H9 (cell line): ENCODE measurements around the gene AGBL4. TPM values are rescaled to one million over a fixed set of nuclear protein-coding genes. Genes with fewer than 3 reads are reported as not detected.

Experiments used
- DNase-seq: peaks from one replicate; pipeline ENCODE4 v3.0.0-alpha.2; 2017
- H2AFZ ChIP-seq: one replicate; pipeline ENCODE4 v1.6.1; 2013; ENCODE audit warnings: mild to moderate bottlenecking, low read length, control low read depth, moderate library complexity
- H2AK5ac ChIP-seq: 2 replicates; pipeline ENCODE4 v1.6.1; 2013; ENCODE audit warnings: low read length, control low read depth, mixed read lengths; ENCODE audit not compliant: insufficient read length
- H2BK120ac ChIP-seq: one replicate; pipeline ENCODE4 v1.6.1; 2013; ENCODE audit warnings: low read depth, mild to moderate bottlenecking, low read length, control low read depth, inconsistent platforms; ENCODE audit not compliant: poor library complexity, severe bottlenecking
- H2BK12ac ChIP-seq: 2 replicates; pipeline ENCODE4 v1.6.1; 2013; ENCODE audit warnings: low read length, control low read depth, mixed read lengths, low read depth; ENCODE audit not compliant: insufficient read length
- H2BK15ac ChIP-seq: 2 replicates; pipeline ENCODE4 v1.6.1; 2013; ENCODE audit warnings: low read depth, low read length, control low read depth
- H2BK20ac ChIP-seq: one replicate; pipeline ENCODE4 v1.6.1; 2013; ENCODE audit warnings: low read depth, mild to moderate bottlenecking, low read length, control low read depth, inconsistent platforms; ENCODE audit not compliant: poor library complexity, severe bottlenecking
- H2BK5ac ChIP-seq: 2 replicates; pipeline ENCODE4 v1.6.1; 2013; ENCODE audit warnings: low read length, control low read depth, mixed read lengths; ENCODE audit not compliant: insufficient read length
- H3K14ac ChIP-seq: 2 replicates; pipeline ENCODE4 v1.6.1; 2013; ENCODE audit warnings: low read length, control low read depth; ENCODE audit not compliant: insufficient read depth
- H3K18ac ChIP-seq: 2 replicates; pipeline ENCODE4 v1.6.1; 2013; ENCODE audit warnings: low read depth, mild to moderate bottlenecking, mixed read lengths, low read length, control low read depth; ENCODE audit not compliant: insufficient read length
- H3K23ac ChIP-seq: 2 replicates; pipeline ENCODE4 v1.6.1; 2013; ENCODE audit warnings: low read length, control low read depth, mixed read lengths, low read depth; ENCODE audit not compliant: insufficient read length
- H3K23me2 ChIP-seq: 2 replicates; pipeline ENCODE4 v1.6.1; 2013; ENCODE audit warnings: low read depth, mild to moderate bottlenecking, mixed read lengths, low read length, control low read depth; ENCODE audit not compliant: insufficient read length, poor library complexity, severe bottlenecking
- H3K27ac ChIP-seq: 2 replicates; pipeline ENCODE4 v1.5.1; 2013; ENCODE audit warnings: low read length, control low read depth, mixed read lengths, low read depth; ENCODE audit not compliant: insufficient read length
- H3K27me3 ChIP-seq: 2 replicates; pipeline ENCODE4 v1.6.1; 2013; ENCODE audit warnings: low read length, control low read depth, inconsistent platforms; ENCODE audit not compliant: insufficient read depth
- H3K4ac ChIP-seq: 2 replicates; pipeline ENCODE4 v1.6.1; 2013; ENCODE audit warnings: low read depth, mild to moderate bottlenecking, control low read depth, inconsistent platforms, low read length, moderate library complexity
- H3K4me1 ChIP-seq: 2 replicates; pipeline ENCODE4 v1.6.1; 2013; ENCODE audit warnings: low read length, control low read depth, inconsistent platforms; ENCODE audit not compliant: insufficient read depth
- H3K4me2 ChIP-seq: 2 replicates; pipeline ENCODE4 v1.6.1; 2013; ENCODE audit warnings: low read length, control low read depth, mixed read lengths; ENCODE audit not compliant: insufficient read length, insufficient read depth
- H3K56ac ChIP-seq: 2 replicates; pipeline ENCODE4 v1.6.1; 2013; ENCODE audit warnings: low read depth, mild to moderate bottlenecking, mixed read lengths, low read length, control low read depth; ENCODE audit not compliant: insufficient read length
- H3K79me1 ChIP-seq: 2 replicates; pipeline ENCODE4 v1.6.1; 2013; ENCODE audit warnings: low read depth, mild to moderate bottlenecking, moderate library complexity, low read length, control low read depth, inconsistent platforms; ENCODE audit not compliant: insufficient read depth, poor library complexity, severe bottlenecking
- H3K79me2 ChIP-seq: 2 replicates; pipeline ENCODE4 v1.6.1; 2013; ENCODE audit warnings: low read length, control low read depth, inconsistent platforms; ENCODE audit not compliant: insufficient read depth
- H3K9ac ChIP-seq: 2 replicates; pipeline ENCODE4 v1.6.1; 2013; ENCODE audit warnings: low read length, control low read depth, mixed read lengths; ENCODE audit not compliant: insufficient read length; ENCODE audit errors: extremely low read depth
- H3K9me3 ChIP-seq: one replicate; pipeline ENCODE4 v1.6.1; 2013; ENCODE audit warnings: low read depth, low read length, inconsistent platforms; ENCODE audit not compliant: control insufficient read depth
- H3T11ph ChIP-seq: one replicate; pipeline ENCODE4 v1.6.1; 2013; ENCODE audit warnings: mild to moderate bottlenecking, low read length, control low read depth, inconsistent platforms
- H4K20me1 ChIP-seq: one replicate; pipeline ENCODE4 v1.6.1; 2013; ENCODE audit not compliant: control insufficient read depth, insufficient read length, insufficient read depth
- H4K5ac ChIP-seq: 2 replicates; pipeline ENCODE4 v1.6.1; 2013; ENCODE audit warnings: low read depth, mild to moderate bottlenecking, mixed read lengths, low read length, control low read depth; ENCODE audit not compliant: insufficient read length
- H4K8ac ChIP-seq: replicated peaks from 2 replicates; pipeline ENCODE4 v1.6.1; 2013; ENCODE audit warnings: low read length, control low read depth, mixed read lengths, low read depth; ENCODE audit not compliant: insufficient read length
- H4K91ac ChIP-seq: 2 replicates; pipeline ENCODE4 v1.6.1; 2013; ENCODE audit warnings: low read depth, mild to moderate bottlenecking, moderate library complexity, mixed read lengths, low read length, control low read depth; ENCODE audit not compliant: insufficient read length
- H3K27ac Mint-ChIP-seq, 3 experiments: 2 replicates in 2 of 3; 3 replicates in 1 of 3; pipeline ENCODE4 v1.8.0; 2020 to 2021; ENCODE audit warnings: mixed read lengths in 3 of 3, mild to moderate bottlenecking in 1 of 3, moderate library complexity in 1 of 3
- H3K27me3 Mint-ChIP-seq: 2 replicates; pipeline ENCODE4 v1.8.0; 2021; ENCODE audit warnings: low read depth, mild to moderate bottlenecking, moderate library complexity, mixed read lengths
- H3K36me3 Mint-ChIP-seq, 3 experiments: 2 replicates in 2 of 3; 3 replicates in 1 of 3; pipeline ENCODE4 v1.8.0; 2020 to 2021; ENCODE audit warnings: low read depth in 3 of 3, mixed read lengths in 3 of 3; ENCODE audit not compliant: insufficient read depth in 1 of 3
- H3K4me1 Mint-ChIP-seq, 2 experiments: 2 replicates each; pipeline ENCODE4 v1.8.0; 2020; ENCODE audit warnings: mixed read lengths in 2 of 2
- H3K4me3 Mint-ChIP-seq, 2 experiments: 2 replicates in 1 of 2; 3 replicates in 1 of 2; pipeline ENCODE4 v1.8.0; 2020 to 2021; ENCODE audit warnings: mild to moderate bottlenecking in 2 of 2, mixed read lengths in 2 of 2, moderate library complexity in 1 of 2
- H3K9me3 Mint-ChIP-seq, 2 experiments: 2 replicates in 1 of 2; 3 replicates in 1 of 2; pipeline ENCODE4 v1.8.0; 2020; ENCODE audit warnings: mild to moderate bottlenecking in 2 of 2, mixed read lengths in 2 of 2, moderate library complexity in 1 of 2
- WGBS: extraction: QIAGEN DNeasy Blood & Tissue Kit; methylation state at CpG from one replicate; pipeline ENCODE4 v1.1.7; 2013; ENCODE audit warnings: missing lambda C conversion rate, low lambda C conversion rate, mixed read lengths; ENCODE audit not compliant: insufficient read length; ENCODE audit errors: extremely low coverage; 5-methylcytosine and 5-hydroxymethylcytosine counted together
- total RNA-seq: library from RNA; stranded (reverse); gene quantifications from 2 replicates; pipeline ENCODE4 v1.2.1, GENCODE V29; 2021
- TF ChIP-seq, protein P1 (sequence below): fragments of 200-600 bp; sonication (generic); conservative IDR thresholded peaks from 3 replicates; pipeline ENCODE4 v1.8.0; 2021; ENCODE audit warnings: antibody characterized with exemption, mild to moderate bottlenecking

The AGBL4 gene
- total RNA-seq, 1 experiment from 2014 or later = not detected

DNA sequence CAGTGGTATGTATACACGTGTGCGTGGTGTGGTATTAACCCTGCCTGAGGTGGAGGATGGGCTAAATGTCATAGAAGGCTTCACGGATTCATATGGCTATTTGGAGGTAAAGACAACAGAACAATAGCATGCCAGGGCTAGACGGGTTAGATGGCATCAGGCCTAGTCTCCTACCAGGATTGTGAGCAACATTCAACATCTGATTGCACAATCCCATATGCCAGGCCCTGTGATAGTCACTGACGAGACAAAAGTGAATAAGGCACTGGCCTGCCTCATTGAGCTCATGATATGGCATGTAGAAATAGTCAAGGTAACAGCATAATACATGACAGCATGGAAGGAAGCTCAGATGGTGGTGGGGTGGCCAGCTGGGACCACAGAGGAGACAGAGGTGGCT is 1079.9 kb downstream of the AGBL4 start:
- Histone ChIP-seq H3K79me1 (no peaks in the 10 kb centered on the region), H3K4me2 (no peak overlapping the region), H3K4ac (no peak overlapping the region), H3K9me3 (peaks cover 21% of the 10 kb centered on the region), H3T11ph (no peak overlapping the region), H3K79me2 (no peaks in the 10 kb centered on the region), H3K18ac (no peak overlapping the region), H2BK15ac (no peak overlapping the region), H2BK120ac (no peak overlapping the region), H2AFZ (no peak overlapping the region), H3K9ac (no peak overlapping the region), H2AK5ac (no peak overlapping the region), H3K23me2 (no peaks in the 10 kb centered on the region), H4K91ac (no peak overlapping the region), H3K27ac (no peak overlapping the region), H3K23ac (no peak overlapping the region), H3K56ac (no peak overlapping the region), H4K20me1 (no peaks in the 10 kb centered on the region), H2BK20ac (no peak overlapping the region), H2BK12ac (no peak overlapping the region), H4K8ac (no peak overlapping the region), H3K14ac (no peak overlapping the region), H3K27me3 (no peaks in the 10 kb centered on the region), H2BK5ac (no peak overlapping the region), H4K5ac (no peak overlapping the region), H3K4me1 (no peaks in the 10 kb centered on the region)
- no peak for DNase-seq
- Mint-ChIP-seq H3K27me3 (peaks cover 4% of the 10 kb centered on the region; the same call in 1 of the 2 replicates), H3K4me1 (no peaks in the 10 kb centered on the region), H3K9me3 (peaks cover 48 to 86% of the 10 kb centered on the region in 2 experiments), H3K27ac (no peak overlapping the region), H3K4me3 (no peak overlapping the region), H3K36me3 (peaks cover 0 to 21% (median 0%) of the 10 kb centered on the region in 3 experiments; a peak in 4 of 7 replicates)
- WGBS = no CpG with 5 or more reads among the region's 5 CpGs
- TF ChIP-seq, protein P1, sequence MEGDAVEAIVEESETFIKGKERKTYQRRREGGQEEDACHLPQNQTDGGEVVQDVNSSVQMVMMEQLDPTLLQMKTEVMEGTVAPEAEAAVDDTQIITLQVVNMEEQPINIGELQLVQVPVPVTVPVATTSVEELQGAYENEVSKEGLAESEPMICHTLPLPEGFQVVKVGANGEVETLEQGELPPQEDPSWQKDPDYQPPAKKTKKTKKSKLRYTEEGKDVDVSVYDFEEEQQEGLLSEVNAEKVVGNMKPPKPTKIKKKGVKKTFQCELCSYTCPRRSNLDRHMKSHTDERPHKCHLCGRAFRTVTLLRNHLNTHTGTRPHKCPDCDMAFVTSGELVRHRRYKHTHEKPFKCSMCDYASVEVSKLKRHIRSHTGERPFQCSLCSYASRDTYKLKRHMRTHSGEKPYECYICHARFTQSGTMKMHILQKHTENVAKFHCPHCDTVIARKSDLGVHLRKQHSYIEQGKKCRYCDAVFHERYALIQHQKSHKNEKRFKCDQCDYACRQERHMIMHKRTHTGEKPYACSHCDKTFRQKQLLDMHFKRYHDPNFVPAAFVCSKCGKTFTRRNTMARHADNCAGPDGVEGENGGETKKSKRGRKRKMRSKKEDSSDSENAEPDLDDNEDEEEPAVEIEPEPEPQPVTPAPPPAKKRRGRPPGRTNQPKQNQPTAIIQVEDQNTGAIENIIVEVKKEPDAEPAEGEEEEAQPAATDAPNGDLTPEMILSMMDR = no peak
